Neural cell (in vitro differentiated cells): Measurements from ENCODE around the gene IFT52.

Experiments used
- EP300 ChIP-seq: fragments of 450-650 bp; conservative IDR thresholded peaks from 2 replicates; pipeline ENCODE4 v1.6.1; 2014; ENCODE audit warnings: antibody characterized with exemption, mild to moderate bottlenecking, moderate library complexity; ENCODE audit not compliant: poor library complexity, severe bottlenecking
- EZH2 ChIP-seq: fragments of 200-600, 300-800 bp; shearing (Covaris generic), sonication (generic); IDR thresholded peaks from 2 replicates; pipeline ENCODE4 v1.6.1; 2014; ENCODE audit warnings: antibody characterized with exemption, low read length, borderline replicate concordance, mild to moderate bottlenecking; ENCODE audit not compliant: insufficient read depth, poor library complexity, severe bottlenecking
- POLR2AphosphoS5 ChIP-seq: IDR thresholded peaks from 2 replicates; pipeline ENCODE4 v1.6.1; 2012
- RAD21 ChIP-seq: fragments of 450-650 bp; conservative IDR thresholded peaks from 2 replicates; pipeline ENCODE4 v1.6.1; 2014; ENCODE audit warnings: antibody characterized with exemption, mild to moderate bottlenecking, moderate library complexity
- REST ChIP-seq: IDR thresholded peaks from 2 replicates; pipeline ENCODE4 v1.6.1; 2012; ENCODE audit warnings: borderline replicate concordance
- SMC3 ChIP-seq: fragments of 450-650 bp; conservative IDR thresholded peaks from 2 replicates; pipeline ENCODE4 v1.6.1; 2014; ENCODE audit warnings: antibody characterized with exemption, mild to moderate bottlenecking, moderate library complexity; ENCODE audit not compliant: poor library complexity
- TF ChIP-seq, protein P1 (sequence below): fragments of 450-650 bp; IDR thresholded peaks from 2 replicates; pipeline ENCODE4 v1.5.1; 2014; ENCODE audit warnings: antibody characterized with exemption, mild to moderate bottlenecking, moderate library complexity; ENCODE audit not compliant: poor library complexity, severe bottlenecking

GRCh38 chr20:43567477-43567876, 23.3 kb upstream of the IFT52 start:
- TF ChIP-seq, protein P1, sequence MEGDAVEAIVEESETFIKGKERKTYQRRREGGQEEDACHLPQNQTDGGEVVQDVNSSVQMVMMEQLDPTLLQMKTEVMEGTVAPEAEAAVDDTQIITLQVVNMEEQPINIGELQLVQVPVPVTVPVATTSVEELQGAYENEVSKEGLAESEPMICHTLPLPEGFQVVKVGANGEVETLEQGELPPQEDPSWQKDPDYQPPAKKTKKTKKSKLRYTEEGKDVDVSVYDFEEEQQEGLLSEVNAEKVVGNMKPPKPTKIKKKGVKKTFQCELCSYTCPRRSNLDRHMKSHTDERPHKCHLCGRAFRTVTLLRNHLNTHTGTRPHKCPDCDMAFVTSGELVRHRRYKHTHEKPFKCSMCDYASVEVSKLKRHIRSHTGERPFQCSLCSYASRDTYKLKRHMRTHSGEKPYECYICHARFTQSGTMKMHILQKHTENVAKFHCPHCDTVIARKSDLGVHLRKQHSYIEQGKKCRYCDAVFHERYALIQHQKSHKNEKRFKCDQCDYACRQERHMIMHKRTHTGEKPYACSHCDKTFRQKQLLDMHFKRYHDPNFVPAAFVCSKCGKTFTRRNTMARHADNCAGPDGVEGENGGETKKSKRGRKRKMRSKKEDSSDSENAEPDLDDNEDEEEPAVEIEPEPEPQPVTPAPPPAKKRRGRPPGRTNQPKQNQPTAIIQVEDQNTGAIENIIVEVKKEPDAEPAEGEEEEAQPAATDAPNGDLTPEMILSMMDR, result no peak
- TF ChIP-seq EZH2 (no peak), EP300 (no peak), REST (no peak), RAD21 (no peak), POLR2AphosphoS5 (no peak), SMC3 (no peak)
